Ectodermal cell (in vitro differentiated cells): ENCODE measurements around the gene DNAH12.

Experiments
- H3K27ac ChIP-seq: 2 replicates; pipeline ENCODE4 v1.7.0; 2013; ENCODE audit warnings: mild to moderate bottlenecking, low read depth, low read length; ENCODE audit not compliant: insufficient read depth, poor library complexity, severe bottlenecking
- H3K27me3 ChIP-seq: 2 replicates; pipeline ENCODE4 v1.7.0; 2013; ENCODE audit warnings: mild to moderate bottlenecking, low read length; ENCODE audit not compliant: insufficient read depth, control insufficient read depth, poor library complexity, severe bottlenecking
- H3K36me3 ChIP-seq: one replicate; pipeline ENCODE4 v1.7.0; 2013; ENCODE audit warnings: low read length; ENCODE audit not compliant: control insufficient read depth, insufficient read depth
- H3K4me1 ChIP-seq: one replicate; pipeline ENCODE4 v1.7.0; 2013; ENCODE audit warnings: low read length; ENCODE audit not compliant: control insufficient read depth, insufficient read depth
- H3K4me3 ChIP-seq: 2 replicates; pipeline ENCODE4 v1.7.0; 2013; ENCODE audit warnings: low read depth, low read length, control low read depth; ENCODE audit not compliant: insufficient read depth
- H3K9me3 ChIP-seq: 2 replicates; pipeline ENCODE4 v1.7.0; 2013; ENCODE audit warnings: mild to moderate bottlenecking, low read length, moderate library complexity; ENCODE audit not compliant: control insufficient read depth
- WGBS, 2 experiments: methylation state at CpG; one replicate each; pipeline ENCODE4 v1.1.7; 2013; ENCODE audit warnings: missing lambda C conversion rate in 2 of 2; 5-methylcytosine and 5-hydroxymethylcytosine counted together

DNAH12 gene

DNA sequence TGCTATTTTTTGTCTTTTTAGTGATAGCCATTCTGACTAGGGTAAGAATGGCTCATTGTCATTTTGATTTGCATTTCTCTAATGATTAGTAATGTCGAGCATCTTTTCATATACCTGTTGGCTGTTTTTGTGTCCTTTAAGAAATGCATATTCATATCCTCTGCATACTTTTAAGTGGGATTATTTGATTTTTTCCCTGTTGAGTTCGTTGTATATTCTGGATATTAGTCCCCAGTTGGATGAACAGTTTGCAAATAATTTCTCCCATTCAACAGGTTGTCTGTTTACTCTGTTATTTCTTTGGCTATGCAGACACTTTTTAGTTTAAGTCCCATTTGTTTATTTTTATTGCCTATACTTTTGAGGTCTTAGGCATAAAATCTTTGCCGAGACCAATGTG lies 282.2 kb downstream of the DNAH12 start:
- no peak overlapping the region for H3K4me3 ChIP-seq
- H3K4me1 ChIP-seq: no peaks in the 10 kb centered on the region
- H3K27me3 ChIP-seq: no peaks in the 10 kb centered on the region
- H3K9me3 ChIP-seq: no peaks in the 10 kb centered on the region
- peaks cover 7% of the 10 kb centered on the region for H3K36me3 ChIP-seq
- no peak overlapping the region for H3K27ac ChIP-seq
- 96 to 100% methylated on average over 1 to 3 of the region's 3 CpGs for WGBS, 2 experiments

DNA sequence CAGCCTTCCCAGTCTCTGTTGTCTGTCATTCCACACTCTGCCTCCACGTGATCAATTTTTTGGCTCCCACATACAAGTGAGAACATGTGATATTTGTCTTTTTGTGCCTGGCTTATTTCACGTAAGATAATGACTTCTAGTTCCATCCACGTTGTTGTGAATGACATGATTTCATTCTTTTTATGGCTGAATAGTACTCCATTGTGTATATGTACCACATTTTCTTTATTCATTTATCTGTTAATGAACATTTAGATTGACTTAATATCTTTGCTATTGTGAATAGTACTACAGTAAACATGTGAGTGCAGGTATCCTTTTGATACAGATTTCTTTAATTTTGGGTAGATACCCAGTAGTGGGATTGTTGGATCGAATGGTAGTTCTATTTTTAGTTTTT lies 283.0 kb downstream of the DNAH12 start:
- no peaks in the 10 kb centered on the region for H3K27me3 ChIP-seq
- H3K27ac ChIP-seq: no peak overlapping the region
- peaks cover 7% of the 10 kb centered on the region for H3K36me3 ChIP-seq
- H3K9me3 ChIP-seq: no peaks in the 10 kb centered on the region
- 88 to 98% methylated on average over 4 of the region's 4 CpGs for WGBS, 2 experiments
- H3K4me1 ChIP-seq: no peaks in the 10 kb centered on the region
- H3K4me3 ChIP-seq: no peak overlapping the region

DNA sequence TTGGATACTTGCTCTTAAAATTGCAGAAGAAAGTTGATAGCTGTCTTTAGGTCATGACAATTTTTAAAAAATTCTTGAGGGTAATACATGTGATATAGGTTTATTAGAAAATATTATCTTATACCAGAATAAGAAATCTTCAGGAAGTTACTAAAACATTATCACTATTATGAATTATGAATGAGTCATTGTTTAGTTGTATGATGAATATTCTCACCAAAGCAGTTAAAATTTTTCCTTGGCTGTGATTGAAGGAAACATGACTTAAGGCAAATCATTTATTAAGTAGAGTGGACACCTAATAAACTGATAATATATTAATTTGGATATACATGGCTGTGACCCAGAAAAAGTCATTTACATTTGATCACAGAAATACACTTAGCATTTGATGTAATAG lies 286.5 kb downstream of the DNAH12 start:
- Histone ChIP-seq H3K4me1 (no peaks in the 10 kb centered on the region), H3K27me3 (no peaks in the 10 kb centered on the region), H3K9me3 (no peaks in the 10 kb centered on the region), H3K4me3 (no peak overlapping the region), H3K36me3 (no peaks in the 10 kb centered on the region), H3K27ac (no peak overlapping the region)

DNA sequence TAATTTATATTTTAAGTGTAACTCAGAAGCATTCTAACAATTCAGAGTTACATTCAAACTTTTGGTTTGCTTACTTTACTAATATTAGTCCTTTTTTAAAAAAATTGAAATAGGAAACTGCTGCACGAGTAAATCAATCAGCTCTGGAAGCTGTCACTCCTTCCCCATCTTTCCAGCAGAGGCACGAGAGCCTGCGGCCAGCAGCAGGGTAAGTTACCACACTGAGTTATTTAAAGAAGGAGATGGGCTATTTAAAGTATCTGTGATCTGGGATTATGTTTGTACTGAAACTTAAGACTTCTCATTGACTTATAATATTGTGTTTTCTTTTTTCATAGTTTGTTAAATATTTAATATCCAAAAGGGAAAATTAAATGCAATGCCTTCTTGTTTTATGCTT lies 287.3 kb downstream of the DNAH12 start:
- WGBS, 2 experiments: 93 to 94% methylated on average over 3 of the region's 3 CpGs
- Histone ChIP-seq H3K36me3 (no peaks in the 10 kb centered on the region), H3K27me3 (no peaks in the 10 kb centered on the region), H3K27ac (no peak overlapping the region), H3K4me3 (no peak overlapping the region), H3K9me3 (no peaks in the 10 kb centered on the region), H3K4me1 (no peaks in the 10 kb centered on the region)

DNA sequence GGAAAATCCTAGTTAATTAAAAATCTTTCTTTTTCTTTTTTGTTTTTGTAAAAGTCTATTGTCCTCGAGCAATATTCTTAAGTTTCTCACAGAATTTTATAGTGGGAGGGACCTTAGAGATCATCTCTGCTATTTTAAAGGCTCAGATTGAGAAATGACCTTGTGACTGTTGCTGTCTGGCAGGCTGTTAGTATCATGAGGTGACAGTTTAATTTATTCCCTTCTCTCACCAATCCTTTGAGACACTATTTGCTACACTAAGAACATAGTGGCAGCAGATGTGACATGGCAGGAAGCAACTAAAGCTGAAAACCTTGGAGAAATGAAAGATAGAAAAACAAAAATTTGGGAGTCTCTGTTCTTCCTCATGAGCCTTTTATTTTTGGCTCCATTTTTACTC lies 291.7 kb downstream of the DNAH12 start:
- Histone ChIP-seq H3K4me1 (no peaks in the 10 kb centered on the region), H3K36me3 (no peaks in the 10 kb centered on the region), H3K4me3 (no peak overlapping the region), H3K9me3 (no peaks in the 10 kb centered on the region), H3K27me3 (no peaks in the 10 kb centered on the region), H3K27ac (no peak overlapping the region)
- 80 to 86% methylated on average over 1 of the region's 1 CpG for WGBS, 2 experiments

DNA sequence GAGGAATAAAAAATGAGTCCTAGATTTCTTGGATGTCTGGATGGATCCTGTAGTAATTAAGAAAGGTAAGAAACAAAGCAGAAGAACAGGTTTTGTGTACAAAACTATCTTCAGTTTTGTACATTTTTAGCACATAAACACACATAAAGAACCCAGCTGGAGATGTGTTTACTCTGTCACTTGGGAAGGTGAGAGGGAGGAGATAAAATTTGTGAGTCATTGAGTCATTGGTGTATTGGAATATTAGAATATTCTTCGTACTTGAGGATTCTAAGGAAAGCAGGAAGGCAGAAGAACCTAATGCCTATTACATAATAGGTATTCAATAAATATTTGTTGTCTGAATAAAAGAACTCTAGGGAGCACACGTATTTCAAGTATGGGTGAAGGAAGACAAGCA lies 299.2 kb downstream of the DNAH12 start:
- H3K9me3 ChIP-seq: no peaks in the 10 kb centered on the region
- H3K4me3 ChIP-seq: no peak overlapping the region
- H3K4me1 ChIP-seq: no peaks in the 10 kb centered on the region
- no peak overlapping the region for H3K27ac ChIP-seq
- no peaks in the 10 kb centered on the region for H3K27me3 ChIP-seq
- WGBS, 2 experiments: 98 to 100% methylated on average over 1 to 2 of the region's 2 CpGs
- H3K36me3 ChIP-seq: no peaks in the 10 kb centered on the region
